Activated T-cell treated with anti-CD3 and anti-CD28 coated beads for 1 hour (primary cell): Measurements from ENCODE around the gene KRTAP10-10.
"Not testable (repeated sequence)": the region's sequence is repeated elsewhere in the genome, so short reads cannot be mapped to it uniquely, and the experiment has no call there.

ENCODE experiments used
- DNase-seq: peaks from one replicate; pipeline ENCODE4 v3.0.0-alpha.2; 2020; ENCODE audit warnings: low read depth

The KRTAP10-10 gene

GRCh38 chr21:44626673-44627143 is 10.4 kb upstream of the KRTAP10-10 start, which contains the start of gene KRTAP10-9:
Gene KRTAP10-9 (plus strand): TSS chr21:44627093. CDS start chr21:44627172, 79 bp downstream.
- DNase-seq = no peak

DNA sequence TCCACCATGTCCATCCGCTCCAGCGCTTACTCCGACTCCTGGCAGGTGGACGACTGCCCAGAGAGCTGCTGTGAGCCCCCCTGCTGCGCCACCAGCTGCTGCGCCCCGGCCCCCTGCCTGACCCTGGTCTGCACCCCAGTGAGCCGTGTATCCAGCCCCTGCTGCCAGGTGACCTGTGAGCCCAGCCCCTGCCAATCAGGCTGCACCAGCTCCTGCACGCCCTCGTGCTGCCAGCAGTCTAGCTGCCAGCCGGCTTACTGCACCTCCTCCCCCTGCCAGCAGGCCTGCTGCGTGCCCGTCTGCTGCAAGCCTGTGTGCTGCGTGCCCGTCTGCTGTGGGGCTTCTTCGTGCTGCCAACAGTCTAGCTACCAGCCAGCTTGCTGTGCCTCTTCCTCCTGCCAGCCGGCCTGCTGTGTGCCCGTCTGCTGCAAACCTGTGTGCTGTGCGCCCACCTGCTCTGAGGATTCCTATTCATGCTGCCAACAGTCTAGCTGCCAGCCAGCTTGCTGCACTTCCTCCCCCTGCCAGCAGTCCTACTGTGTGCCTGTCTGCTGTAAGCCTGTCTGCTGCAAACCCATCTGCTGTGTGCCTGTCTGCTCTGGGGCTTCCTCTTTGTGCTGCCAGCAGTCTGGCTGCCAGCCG is 9.9 kb upstream of the KRTAP10-10 start:
- not testable (repeated sequence) for DNase-seq

DNA sequence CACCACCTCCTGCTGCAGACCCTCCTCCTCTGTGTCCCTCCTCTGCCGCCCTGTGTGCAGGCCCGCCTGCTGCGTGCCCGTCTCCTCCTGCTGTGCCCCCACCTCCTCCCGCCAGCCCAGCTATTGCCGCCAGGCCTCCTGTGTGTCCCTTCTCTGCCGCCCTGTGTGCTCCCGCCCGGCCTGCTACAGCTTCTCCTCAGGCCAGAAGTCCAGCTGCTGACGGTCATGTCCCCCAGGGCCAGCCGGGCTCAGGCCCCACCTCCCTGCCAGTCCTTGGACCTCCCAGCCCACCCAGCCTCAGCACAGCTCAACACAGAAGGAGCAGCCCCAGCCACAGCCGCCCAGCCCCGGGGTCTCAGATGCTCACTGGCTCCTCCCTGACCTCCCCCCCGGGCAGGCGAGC is 9.3 kb upstream of the KRTAP10-10 start:
- not testable (repeated sequence) for DNase-seq

DNA sequence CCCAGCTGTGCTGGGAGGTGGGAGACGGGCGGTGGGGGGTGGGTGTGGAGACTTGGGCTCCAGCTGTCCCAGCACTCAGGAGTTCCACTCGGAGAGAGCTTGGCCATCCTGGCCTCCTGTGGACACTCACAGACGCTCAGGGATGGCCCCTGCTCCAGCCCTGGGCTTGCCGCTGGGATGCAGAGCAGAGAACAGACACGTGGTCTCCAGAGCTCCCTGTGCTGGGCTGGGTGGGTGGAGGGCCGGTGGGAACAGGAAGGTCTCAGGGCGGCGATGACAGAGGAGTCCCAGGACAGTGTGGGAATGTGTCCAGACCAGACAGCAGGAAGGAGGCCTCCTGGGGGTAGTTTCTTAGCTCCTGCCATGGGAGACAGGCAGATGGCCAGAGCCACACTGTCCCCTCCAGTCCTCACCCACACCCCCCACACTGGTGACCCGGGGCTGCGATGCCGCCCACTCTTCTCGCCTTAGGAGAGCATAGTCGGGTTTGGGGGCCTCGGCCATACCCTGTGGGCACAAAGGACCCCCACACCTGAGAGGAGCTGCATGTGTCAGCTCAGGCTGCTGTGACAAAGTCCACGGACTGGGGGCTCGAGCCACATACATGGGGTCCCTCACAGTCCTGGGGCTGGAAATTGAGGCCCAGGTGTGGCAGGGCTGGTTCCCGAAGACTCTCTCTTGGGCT is 8.3 kb upstream of the KRTAP10-10 start:
- DNase-seq = no peak

DNA sequence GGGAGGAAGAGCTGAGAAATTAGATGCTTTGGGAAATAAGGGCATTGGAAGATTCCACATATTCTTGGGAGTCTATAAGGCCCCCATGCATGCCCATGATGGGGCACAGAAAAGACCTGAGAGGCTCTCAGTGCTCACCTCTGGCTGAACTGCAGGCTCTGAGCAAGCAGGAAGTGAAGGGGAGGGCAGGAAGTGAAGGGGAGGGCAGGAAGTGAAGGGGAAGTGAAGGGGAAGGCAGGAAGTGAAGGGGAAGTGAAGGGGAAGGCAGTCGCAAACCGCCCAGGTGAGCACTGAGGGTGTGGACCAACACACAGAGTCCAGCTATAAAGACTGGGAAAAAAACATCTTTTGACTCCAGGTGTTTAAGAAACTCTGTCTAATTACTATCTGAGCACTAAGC is 6.7 kb upstream of the KRTAP10-10 start:
- DNase-seq = no peak

GRCh38 chr21:44632067-44632466 is 5.1 kb upstream of the KRTAP10-10 start:
- DNase-seq = no peak

- DNase-seq = no peak
Observed at GRCh38 chr21:44636209-44637017, 743 bp upstream of the KRTAP10-10 start.

DNA sequence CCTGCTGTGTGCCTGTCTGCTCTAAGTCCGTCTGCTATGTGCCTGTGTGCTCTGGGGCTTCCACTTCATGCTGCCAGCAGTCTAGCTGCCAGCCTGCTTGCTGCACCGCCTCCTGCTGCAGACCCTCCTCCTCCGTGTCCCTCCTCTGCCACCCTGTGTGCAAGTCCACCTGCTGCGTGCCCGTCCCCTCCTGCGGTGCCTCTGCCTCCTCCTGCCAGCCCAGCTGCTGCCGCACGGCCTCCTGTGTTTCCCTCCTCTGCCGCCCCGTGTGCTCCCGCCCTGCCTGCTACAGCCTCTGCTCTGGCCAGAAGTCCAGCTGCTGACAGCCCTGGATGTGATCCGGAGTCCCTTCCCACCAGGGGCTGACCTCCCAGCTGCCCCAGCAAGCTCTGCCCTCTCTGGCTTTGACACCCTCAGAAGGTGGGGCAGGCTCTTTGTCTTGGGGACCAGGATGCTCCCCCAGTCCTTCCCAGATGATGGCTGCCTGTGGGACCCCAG is 744 bp downstream of the KRTAP10-10 start:
- DNase-seq = not testable (repeated sequence)

GRCh38 chr21:44638506-44639330 is 1.6 kb downstream of the KRTAP10-10 start:
- DNase-seq = not testable (repeated sequence)

GRCh38 chr21:44639331-44639655 is 2.1 kb downstream of the KRTAP10-10 start:
- DNase-seq = no peak

DNA sequence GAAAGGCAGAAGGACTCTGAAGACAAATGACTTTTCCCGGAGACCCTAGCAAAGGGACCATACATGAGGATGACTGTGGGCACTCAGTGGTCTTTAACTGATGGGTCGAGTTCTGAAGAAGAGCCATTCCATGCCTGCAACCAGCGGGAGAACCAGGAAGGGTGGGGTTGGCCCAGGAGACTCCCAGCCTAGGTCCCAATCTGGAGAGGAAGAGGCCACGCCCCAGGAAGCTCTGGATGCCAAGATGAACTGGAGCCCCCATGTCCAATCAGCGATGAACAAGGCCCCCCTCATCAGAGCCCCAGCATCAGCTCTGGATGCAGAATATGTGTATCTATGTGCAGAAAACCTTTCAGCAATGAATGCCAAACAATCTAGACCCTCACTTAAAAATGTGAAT is 3.6 kb downstream of the KRTAP10-10 start:
- DNase-seq = no peak

DNA sequence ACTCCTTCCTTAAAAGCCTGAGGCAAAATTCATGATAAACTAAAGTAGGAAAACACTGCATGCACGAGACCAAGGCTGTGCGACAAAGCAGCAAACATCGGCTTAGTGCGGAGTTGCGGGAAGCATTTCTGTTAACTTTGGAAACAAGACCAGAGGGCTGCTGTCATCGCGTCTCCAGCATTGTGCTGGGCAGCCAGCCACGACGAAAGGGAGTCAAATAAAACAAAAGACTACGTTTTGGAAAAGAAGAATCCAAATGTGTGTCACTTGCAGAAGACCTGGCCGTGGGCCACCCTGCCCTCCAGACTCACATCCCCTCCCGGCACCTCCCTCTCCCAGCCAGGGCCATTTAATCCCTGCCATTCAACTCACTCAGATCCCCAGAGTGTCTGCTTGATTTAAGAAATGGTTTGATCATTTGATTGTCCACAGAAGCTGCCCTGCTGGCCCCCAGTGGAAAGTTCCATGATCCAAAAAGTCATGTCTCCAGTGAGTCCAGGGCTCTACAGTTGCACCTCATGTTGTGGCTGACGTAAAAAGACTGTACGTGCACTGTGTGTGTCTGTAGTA is 6.7 kb downstream of the KRTAP10-10 start:
- DNase-seq = no peak

GRCh38 chr21:44644878-44645277 is 7.7 kb downstream of the KRTAP10-10 start:
- no peak for DNase-seq

GRCh38 chr21:44646366-44647221 is 9.4 kb downstream of the KRTAP10-10 start, which contains the start of gene KRTAP10-11:
Gene KRTAP10-11 (plus strand): TSS chr21:44646414. CDS start chr21:44646459, 45 bp downstream.
- not testable (repeated sequence) for DNase-seq

DNA sequence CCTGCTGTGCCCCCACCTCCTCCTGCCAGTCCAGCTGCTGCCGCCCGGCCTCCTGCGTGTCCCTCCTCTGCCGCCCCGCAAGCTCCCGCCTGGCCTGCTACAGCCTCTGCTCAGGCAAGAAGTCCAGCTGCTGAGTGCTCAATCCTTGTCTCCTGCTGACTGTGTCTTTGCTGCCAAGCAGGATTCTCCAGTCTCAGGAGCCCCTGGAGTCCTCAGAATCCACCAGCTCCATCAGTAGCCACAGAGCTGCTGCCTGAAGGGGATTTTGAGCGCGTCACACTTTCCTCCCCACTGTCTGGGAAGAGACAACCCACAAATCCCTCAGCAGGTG is 10.0 kb downstream of the KRTAP10-10 start:
- no peak for DNase-seq

- DNase-seq = no peak
Observed at GRCh38 chr21:44648557-44649311, 11.6 kb downstream of the KRTAP10-10 start.

- no peak for DNase-seq
Observed at GRCh38 chr21:44649521-44650100, 12.5 kb downstream of the KRTAP10-10 start.

- no peak for DNase-seq
Observed at GRCh38 chr21:44650265-44650972, 13.3 kb downstream of the KRTAP10-10 start.
